Aorta (tissue), 5 donors: ENCODE data around the gene MOV10L1. TPM values are rescaled to one million over a fixed set of nuclear protein-coding genes. Genes with fewer than 3 reads are reported as not detected.

ENCODE experiments used
- ATAC-seq: fragments of 200-7000 bp; cut with Tn5 transposase; one replicate; pipeline ENCODE4 v1.9.1; 2022; ENCODE audit warnings: moderate library complexity; ENCODE audit not compliant: low FRiP score
- DNase-seq, 2 donors: peaks; one replicate each; pipeline ENCODE4 v3.0.0-alpha.2; 2020
- H3K27ac ChIP-seq, 2 donors: one replicate each; pipeline ENCODE4 v1.5.1; 2013; ENCODE audit warnings: low read length in 2 of 2, mild to moderate bottlenecking in 2 of 2, moderate library complexity in 2 of 2, control low read depth in 1 of 2, inconsistent platforms in 1 of 2, low read depth in 1 of 2
- H3K27me3 ChIP-seq, 2 donors: one replicate each; pipeline ENCODE4 v1.6.1; 2013; ENCODE audit warnings: control low read depth in 1 of 2, low read length in 1 of 2, mild to moderate bottlenecking in 1 of 2, moderate library complexity in 1 of 2; ENCODE audit not compliant: insufficient read depth in 2 of 2, control insufficient read depth in 1 of 2
- H3K36me3 ChIP-seq, 2 donors: one replicate each; pipeline ENCODE4 v1.6.1; 2013; ENCODE audit warnings: control low read depth in 1 of 2, low read length in 1 of 2, mild to moderate bottlenecking in 1 of 2; ENCODE audit not compliant: insufficient read depth in 2 of 2, control insufficient read depth in 1 of 2
- H3K4me1 ChIP-seq, 2 donors: one replicate each; pipeline ENCODE4 v1.6.1; 2013; ENCODE audit warnings: low read length in 2 of 2, control low read depth in 1 of 2, mild to moderate bottlenecking in 1 of 2, moderate library complexity in 1 of 2; ENCODE audit not compliant: insufficient read depth in 2 of 2, control insufficient read depth in 1 of 2
- H3K4me3 ChIP-seq, 2 donors: one replicate each; pipeline ENCODE4 v1.5.1; 2013; ENCODE audit warnings: low read length in 2 of 2, control low read depth in 1 of 2, mild to moderate bottlenecking in 1 of 2
- H3K9me3 ChIP-seq: one replicate; pipeline ENCODE4 v1.6.1; 2013; ENCODE audit warnings: mild to moderate bottlenecking, low read length; ENCODE audit not compliant: control insufficient read depth
- WGBS, 2 donors: extraction: QIAGEN DNeasy Blood & Tissue Kit; methylation state at CpG; one replicate each; pipeline ENCODE4 v1.1.7; 2013; 5-methylcytosine and 5-hydroxymethylcytosine counted together
- intact Hi-C, 2 donors: fragments of 100-400 bp; cut with DNase I; formaldehyde crosslinking; loops; one replicate each; pipeline versions ENCODE4 v1.14.2 to v1.15.0; 2022
- polyA plus RNA-seq, 2 donors: library from polyadenylated mRNA; stranded (reverse); fragments of 200-250 nt; gene quantifications; one replicate each; pipeline ENCODE4 v1.2.3, GENCODE V29; 2013
- total RNA-seq, 2 donors: library from RNA; stranded (reverse); fragmentation: NEBNext Ultra II Directional; extraction: Animal tissue kit (Norgen Biotek cat#: 25700); gene quantifications; one replicate each; pipeline ENCODE4 v1.2.1, GENCODE V29; 2021
- donor health status: healthy with polysubstance abuse.
- donor health status: Bipolar disorder and iron deficiency.
- donor health status: DM: no; HTN: no; CAD: no.
- donor health status: DM: no; HTN: no; CAD: no.
- donor health status: DM: yes; HTN: yes; CAD: no.

Gene MOV10L1
- total and polyA plus RNA-seq, 4 donors = 0.10 to 4.2 (median 2.4) TPM

GRCh38 chr22:50063589-50064393 lies 26.0 kb upstream of the MOV10L1 start:
- H3K27me3 ChIP-seq = no peaks in the 10 kb centered on the region
- ATAC-seq = no peak
- H3K36me3 ChIP-seq = no peaks in the 10 kb centered on the region
- no peak overlapping the region for H3K4me3 ChIP-seq
- DNase-seq = no peak
- no peaks in the 10 kb centered on the region for H3K4me1 ChIP-seq
- intact Hi-C loops = no loop called here
- H3K27ac ChIP-seq = no peak overlapping the region
- 87% methylated on average over 23 of the region's 23 CpGs for WGBS, 2 donors
- no peaks in the 10 kb centered on the region for H3K9me3 ChIP-seq

- no peak overlapping the region for H3K4me3 ChIP-seq
- no peaks in the 10 kb centered on the region for H3K27me3 ChIP-seq
- intact Hi-C loops = no loop called here
- ATAC-seq (no peak), DNase-seq (no peak)
- no peak overlapping the region for H3K27ac ChIP-seq
- H3K4me1 ChIP-seq = no peaks in the 10 kb centered on the region
- 74 to 76% methylated on average over 18 of the region's 18 CpGs for WGBS, 2 donors
- no peaks in the 10 kb centered on the region for H3K36me3 ChIP-seq
- H3K9me3 ChIP-seq = no peaks in the 10 kb centered on the region
These were observed 25.4 kb upstream of the MOV10L1 start for GRCh38 chr22:50064453-50064852.

GRCh38 chr22:50067244-50067643 lies 22.6 kb upstream of the MOV10L1 start:
- no peak overlapping the region for H3K27ac ChIP-seq
- intact Hi-C loops = no loop called here
- H3K9me3 ChIP-seq = no peaks in the 10 kb centered on the region
- DNase-seq (no peak), ATAC-seq (no peak)
- no peaks in the 10 kb centered on the region for H3K4me1 ChIP-seq
- H3K36me3 ChIP-seq = no peaks in the 10 kb centered on the region
- no peak overlapping the region for H3K4me3 ChIP-seq
- no peaks in the 10 kb centered on the region for H3K27me3 ChIP-seq
- 85 to 92% methylated on average over 8 of the region's 8 CpGs for WGBS, 2 donors

GRCh38 chr22:50068096-50068495 lies 21.7 kb upstream of the MOV10L1 start:
- H3K4me3 ChIP-seq = no peak overlapping the region
- WGBS, 2 donors = 82 to 85% methylated on average over 11 of the region's 11 CpGs
- H3K9me3 ChIP-seq = no peaks in the 10 kb centered on the region
- ATAC-seq (no peak), DNase-seq (no peak)
- intact Hi-C loops = no loop called here
- no peaks in the 10 kb centered on the region for H3K27me3 ChIP-seq
- H3K4me1 ChIP-seq = no peaks in the 10 kb centered on the region
- no peaks in the 10 kb centered on the region for H3K36me3 ChIP-seq
- no peak overlapping the region for H3K27ac ChIP-seq

- Histone ChIP-seq H3K4me1 (no peaks in the 10 kb centered on the region), H3K9me3 (no peaks in the 10 kb centered on the region), H3K27me3 (no peaks in the 10 kb centered on the region), H3K27ac (no peak overlapping the region), H3K36me3 (no peaks in the 10 kb centered on the region), H3K4me3 (no peak overlapping the region)
- no peak for ATAC-seq
- no peak for DNase-seq
- 88 to 89% methylated on average over 8 of the region's 8 CpGs for WGBS, 2 donors
- intact Hi-C loops = no loop called here
These were observed 19.4 kb upstream of the MOV10L1 start for GRCh38 chr22:50070366-50070765.

GRCh38 chr22:50071432-50072166 lies 18.2 kb upstream of the MOV10L1 start:
- no peak overlapping the region for H3K4me3 ChIP-seq
- H3K4me1 ChIP-seq = no peaks in the 10 kb centered on the region
- H3K27me3 ChIP-seq = no peaks in the 10 kb centered on the region
- 91 to 93% methylated on average over 14 of the region's 14 CpGs for WGBS, 2 donors
- intact Hi-C loops = no loop called here
- DNase-seq = peak; percentile 17 to 53
- no peaks in the 10 kb centered on the region for H3K36me3 ChIP-seq
- H3K9me3 ChIP-seq = no peaks in the 10 kb centered on the region
- no peak overlapping the region for H3K27ac ChIP-seq
- no peak for ATAC-seq

- ATAC-seq (no peak), DNase-seq (peak; percentile 21 to 62)
- H3K9me3 ChIP-seq = no peaks in the 10 kb centered on the region
- H3K27ac ChIP-seq = no peak overlapping the region
- 93 to 95% methylated on average over 9 of the region's 9 CpGs for WGBS, 2 donors
- intact Hi-C loops = no loop called here
- no peaks in the 10 kb centered on the region for H3K4me1 ChIP-seq
- H3K27me3 ChIP-seq = no peaks in the 10 kb centered on the region
- H3K36me3 ChIP-seq = no peaks in the 10 kb centered on the region
- H3K4me3 ChIP-seq = no peak overlapping the region
These were observed 17.6 kb upstream of the MOV10L1 start for GRCh38 chr22:50072167-50072555.

- no peaks in the 10 kb centered on the region for H3K4me1 ChIP-seq
- H3K27ac ChIP-seq = no peak overlapping the region
- WGBS, 2 donors = 90 to 92% methylated on average over 28 of the region's 28 CpGs
- DNase-seq (peak; percentile 20 to 55), ATAC-seq (no peak)
- intact Hi-C loops = no loop called here
- no peaks in the 10 kb centered on the region for H3K36me3 ChIP-seq
- no peaks in the 10 kb centered on the region for H3K27me3 ChIP-seq
- no peak overlapping the region for H3K4me3 ChIP-seq
- no peaks in the 10 kb centered on the region for H3K9me3 ChIP-seq
These were observed 16.9 kb upstream of the MOV10L1 start for GRCh38 chr22:50072714-50073538.
